Caco-2 (cell line): Measurements from ENCODE around the gene EDEM2. TPM values are rescaled to one million over a fixed set of nuclear protein-coding genes. Genes with fewer than 3 reads are reported as not detected.

Source experiments
- BruUV-seq: library from RNA; stranded (reverse); fragments of 400-500 nt; replicated peaks from 2 replicates; lab custom pipeline; 2021; lab: Mats Ljungman, UMichigan
- CTCF ChIA-PET: fragments of 300-600 bp; sonication (Branson Sonifier 250); formaldehyde crosslinking; loops from one replicate; lab custom pipeline; 2022; ENCODE audit warnings: antibody characterized with exemption; lab: Charles Lee
- POLR2A ChIA-PET: fragments of 300-600 bp; sonication (Branson Sonifier 250); formaldehyde crosslinking; loops from one replicate; lab custom pipeline; 2022; ENCODE audit warnings: antibody characterized with exemption; lab: Charles Lee
- DNase-seq, 2 experiments: peaks; one replicate each; pipeline versions ENCODE4 v3.0.0 to v3.0.0-alpha.2; 2020 to 2022
- H3K27me3 ChIP-seq: replicated peaks from 2 replicates; pipeline ENCODE4 v1.6.0; 2011; ENCODE audit warnings: low read length; ENCODE audit not compliant: control insufficient read depth, insufficient read depth
- H3K36me3 ChIP-seq: 2 replicates; pipeline ENCODE4 v1.5.1; 2011; ENCODE audit warnings: low read length; ENCODE audit not compliant: control insufficient read depth, insufficient read depth
- H3K4me1 ChIP-seq: fragments of 250-450 bp; sonication (Bioruptor Pico); 2 replicates; pipeline ENCODE4 v1.5.1; 2020; ENCODE audit warnings: mild to moderate bottlenecking
- H3K4me3 ChIP-seq: 2 replicates; pipeline ENCODE4 v1.5.1; 2011; ENCODE audit warnings: low read depth, mild to moderate bottlenecking, control low read depth, low read length
- H3K9me3 ChIP-seq: fragments of 250-450 bp; sonication (Bioruptor Pico); 2 replicates; pipeline ENCODE4 v1.5.1; 2020; ENCODE audit warnings: mild to moderate bottlenecking, moderate library complexity
- H3K27ac Mint-ChIP-seq: one replicate; pipeline ENCODE4 v1.8.0; 2022; ENCODE audit warnings: mixed read lengths; ENCODE audit not compliant: unreplicated experiment
- H3K27me3 Mint-ChIP-seq: one replicate; pipeline ENCODE4 v1.8.0; 2022; ENCODE audit warnings: mixed read lengths; ENCODE audit not compliant: insufficient read depth, unreplicated experiment
- H3K36me3 Mint-ChIP-seq: one replicate; pipeline ENCODE4 v1.8.0; 2022; ENCODE audit warnings: mild to moderate bottlenecking, mixed read lengths; ENCODE audit not compliant: insufficient read depth, unreplicated experiment
- H3K4me1 Mint-ChIP-seq: one replicate; pipeline ENCODE4 v1.8.0; 2022; ENCODE audit warnings: low read depth, mixed read lengths; ENCODE audit not compliant: unreplicated experiment
- H3K4me3 Mint-ChIP-seq: one replicate; pipeline ENCODE4 v1.8.0; 2022; ENCODE audit warnings: mild to moderate bottlenecking, moderate library complexity, mixed read lengths; ENCODE audit not compliant: unreplicated experiment
- H3K9me3 Mint-ChIP-seq: one replicate; pipeline ENCODE4 v1.8.0; 2022; ENCODE audit warnings: mixed read lengths; ENCODE audit not compliant: unreplicated experiment
- CTCF ChIP-seq, 2 experiments: fragments of 200-600 bp in 1 of 2; IDR thresholded peaks; 1 replicate in 1 of 2; 2 replicates in 1 of 2; pipeline versions ENCODE4 v1.5.1 to v1.8.0; 2011 to 2022; ENCODE audit warnings: antibody characterized with exemption in 1 of 2, control low read depth in 1 of 2, inconsistent platforms in 1 of 2, low read depth in 1 of 2, low read length in 1 of 2, mild to moderate bottlenecking in 1 of 2, moderate library complexity in 1 of 2; ENCODE audit not compliant: insufficient read depth in 1 of 2, severe bottlenecking in 1 of 2, unreplicated experiment in 1 of 2
- intact Hi-C: fragments of 100-400 bp; cut with micrococcal nuclease; formaldehyde crosslinking; loops from one replicate; pipeline ENCODE4 v1.10.0; 2022; ENCODE audit not compliant: unreplicated experiment
- total RNA-seq: library from RNA; stranded (reverse); gene quantifications from 2 replicates; pipeline ENCODE4 v1.2.3, GENCODE V29; 2022

EDEM2 gene
- total RNA-seq, 1 experiment from 2014 or later = 41.2 TPM

DNA sequence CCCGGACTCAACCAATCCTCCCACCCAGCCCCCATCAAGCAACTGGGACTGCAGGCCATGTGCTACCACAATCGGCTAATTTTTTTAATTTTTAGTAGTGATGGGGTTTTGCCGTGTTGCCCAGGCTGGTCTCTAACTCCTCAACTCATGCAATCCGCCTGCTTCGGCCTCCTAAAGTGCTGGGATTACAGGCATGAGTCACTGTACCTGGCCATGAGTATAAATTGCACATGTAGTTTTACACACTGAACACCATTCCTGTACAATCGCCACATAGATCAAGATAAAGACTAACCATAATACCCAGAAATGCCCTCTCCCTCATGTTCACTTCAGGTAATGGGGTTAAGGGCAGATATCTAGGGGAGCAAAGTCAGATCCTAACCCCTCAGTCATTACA lies 80.9 kb downstream of the EDEM2 start:
- H3K9me3 ChIP-seq = no peaks in the 10 kb centered on the region
- BruUV-seq = TSS peak; percentile 1
- Mint-ChIP-seq H3K27me3 (no peaks in the 10 kb centered on the region), H3K4me1 (no peaks in the 10 kb centered on the region), H3K9me3 (no peaks in the 10 kb centered on the region), H3K27ac (no peak overlapping the region), H3K36me3 (peaks cover 60% of the 10 kb centered on the region), H3K4me3 (no peak overlapping the region)
- no peak overlapping the region for H3K4me3 ChIP-seq
- H3K4me1 ChIP-seq = no peaks in the 10 kb centered on the region
- no peaks in the 10 kb centered on the region for H3K27me3 ChIP-seq
- ChIA-PET CTCF (interaction anchor here (0.9 kb wide), 1 partner anchor 15 kb away, joined by 3 read pairs; no protein-coding TSS in a partner anchor), POLR2A (no interaction called here)
- intact Hi-C loops = no loop called here
- TF ChIP-seq CTCF (IDR thresholded peaks at IDR 0.05; ENCODE audit: insufficient read depth in 1 of 2, low read depth in 1 of 2, low read length in 1 of 2, severe bottlenecking in 1 of 2, unreplicated experiment in 1 of 2) = no peak
- 0 out of 2 replicates have a peak, but pooled peaks cover 4% of the 10 kb centered on the region for H3K36me3 ChIP-seq
- no peak for DNase-seq

Other genes starting within 250 kb of the EDEM2 start
- gene GSS, start 191.5 kb downstream of the EDEM2 start, total RNA-seq = 138 TPM in 2 replicates
- gene MYH7B, start 191.5 kb downstream of the EDEM2 start, total RNA-seq = 1.9 and 2.5 TPM in 2 replicates
- gene TRPC4AP, start 54.5 kb downstream of the EDEM2 start, total RNA-seq = 144 and 146 TPM in 2 replicates
- gene PROCR, start 24.7 kb upstream of the EDEM2 start, total RNA-seq = 4.0 and 4.7 TPM in 2 replicates
- gene MMP24, start 79.4 kb upstream of the EDEM2 start, total RNA-seq = 13.0 and 15.6 TPM in 2 replicates
- gene MMP24OS, start 130.8 kb upstream of the EDEM2 start, total RNA-seq = 38.8 and 42.3 TPM in 2 replicates
- gene EIF6, start 137.4 kb upstream of the EDEM2 start, total RNA-seq = 403 and 420 TPM in 2 replicates
- gene FAM83C, start 145.1 kb upstream of the EDEM2 start, total RNA-seq = 0.09 TPM in 1 of 2 replicates, not detected in the other